GM10248 (cell line): ENCODE data around the gene COL6A3.
"Not testable (repeated sequence)": the region's sequence is repeated elsewhere in the genome, so short reads cannot be mapped to it uniquely, and the experiment has no call there.

Source experiments
- CTCF ChIA-PET: fragments of 300-600 bp; sonication (Branson Sonifier 250); formaldehyde crosslinking; extraction: SDS; loops from one replicate; lab custom pipeline; 2021; ENCODE audit warnings: antibody characterized with exemption; lab: Yijun Ruan, JAX
- POLR2A ChIA-PET: fragments of 350-650 bp; sonication (Branson Sonifier 250); formaldehyde crosslinking; extraction: SDS; loops from one replicate; lab custom pipeline; 2020; ENCODE audit warnings: antibody characterized with exemption; lab: Yijun Ruan, JAX
- DNase-seq: peaks from one replicate; pipeline ENCODE4 v3.0.0; 2012; ENCODE audit errors: extremely low spot score
- TF ChIP-seq, protein P1 (sequence below): IDR thresholded peaks from 2 replicates; pipeline ENCODE4 v1.5.1; 2012; ENCODE audit warnings: mild to moderate bottlenecking, low read depth; ENCODE audit errors: extremely low read depth, missing control alignments, control extremely low read depth

Gene COL6A3

GRCh38 chr2:237412646-237412987 is 1.3 kb downstream of the COL6A3 start:
- ChIA-PET CTCF (interaction anchor here (1.9 to 4.2 kb wide), 2 partner anchors 8 to 11 kb away, joined by 7 to 28 read pairs; no protein-coding TSS in a partner anchor), POLR2A (no interaction called here)
- TF ChIP-seq, protein P1, sequence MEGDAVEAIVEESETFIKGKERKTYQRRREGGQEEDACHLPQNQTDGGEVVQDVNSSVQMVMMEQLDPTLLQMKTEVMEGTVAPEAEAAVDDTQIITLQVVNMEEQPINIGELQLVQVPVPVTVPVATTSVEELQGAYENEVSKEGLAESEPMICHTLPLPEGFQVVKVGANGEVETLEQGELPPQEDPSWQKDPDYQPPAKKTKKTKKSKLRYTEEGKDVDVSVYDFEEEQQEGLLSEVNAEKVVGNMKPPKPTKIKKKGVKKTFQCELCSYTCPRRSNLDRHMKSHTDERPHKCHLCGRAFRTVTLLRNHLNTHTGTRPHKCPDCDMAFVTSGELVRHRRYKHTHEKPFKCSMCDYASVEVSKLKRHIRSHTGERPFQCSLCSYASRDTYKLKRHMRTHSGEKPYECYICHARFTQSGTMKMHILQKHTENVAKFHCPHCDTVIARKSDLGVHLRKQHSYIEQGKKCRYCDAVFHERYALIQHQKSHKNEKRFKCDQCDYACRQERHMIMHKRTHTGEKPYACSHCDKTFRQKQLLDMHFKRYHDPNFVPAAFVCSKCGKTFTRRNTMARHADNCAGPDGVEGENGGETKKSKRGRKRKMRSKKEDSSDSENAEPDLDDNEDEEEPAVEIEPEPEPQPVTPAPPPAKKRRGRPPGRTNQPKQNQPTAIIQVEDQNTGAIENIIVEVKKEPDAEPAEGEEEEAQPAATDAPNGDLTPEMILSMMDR = no peak
- DNase-seq = no peak

- DNase-seq = no peak
- TF ChIP-seq, protein P1 = no peak
- ChIA-PET POLR2A (no interaction called here), CTCF (interaction anchor here (1.1 to 4.2 kb wide), 3 partner anchors 9 to 258 kb away, joined by 3 to 28 read pairs (median 7); no protein-coding TSS in a partner anchor)
Measured at GRCh38 chr2:237411683-237412423, 2.1 kb downstream of the COL6A3 start.

DNA sequence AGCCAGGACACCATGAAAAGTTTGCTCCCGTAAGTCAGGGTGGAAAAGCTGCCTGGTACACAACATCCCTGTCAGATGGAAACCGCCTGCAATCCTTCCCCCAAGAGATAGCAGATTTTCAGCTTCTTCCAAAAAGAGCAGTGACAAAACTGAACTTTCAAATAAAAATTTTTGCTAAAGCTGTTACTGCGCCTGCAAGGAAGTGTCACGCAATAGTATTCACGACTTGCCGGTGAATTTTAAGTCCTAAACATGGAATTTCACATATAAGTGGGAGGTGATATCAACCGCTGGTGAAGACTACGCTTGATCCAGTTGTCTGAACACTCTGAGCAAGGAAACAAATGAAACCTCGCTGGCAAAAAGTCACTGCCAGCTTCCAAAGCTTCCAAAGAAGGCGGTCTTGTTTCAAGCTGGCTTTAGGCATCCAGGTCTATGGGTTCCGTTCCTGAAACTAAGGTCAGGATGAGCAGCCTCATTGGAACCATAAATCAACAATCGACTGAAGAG is 2.8 kb downstream of the COL6A3 start:
- TF ChIP-seq, protein P1 = no peak
- CTCF ChIA-PET = interaction anchor here (1.1 to 4.2 kb wide), 3 partner anchors 9 to 257 kb away, joined by 3 to 28 read pairs (median 7); no protein-coding TSS in a partner anchor
- POLR2A ChIA-PET = no interaction called here
- no peak for DNase-seq

DNA sequence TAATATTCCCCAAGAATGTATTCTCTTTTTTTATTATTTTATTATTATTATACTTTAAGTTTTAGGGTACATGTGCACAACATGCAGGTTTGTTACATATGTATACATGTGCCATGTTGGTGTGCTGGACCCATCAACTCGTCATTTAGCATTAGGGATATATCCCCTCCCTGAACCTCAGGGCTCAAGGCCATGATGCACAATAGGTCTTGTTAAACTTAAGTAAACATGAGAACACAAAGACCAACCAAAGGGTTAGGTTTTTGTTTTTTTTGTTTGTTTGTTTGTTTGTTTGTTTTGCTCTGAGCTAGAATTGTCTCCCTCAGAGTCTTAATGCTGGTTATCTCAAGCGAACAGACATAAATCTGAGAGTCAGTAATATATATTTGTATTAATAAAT is 4.7 kb downstream of the COL6A3 start:
- POLR2A ChIA-PET, DNase-seq: not testable (repeated sequence)
- CTCF ChIA-PET = interaction anchor here (4.2 kb wide), 1 partner anchor 11 kb away, joined by 28 read pairs; no protein-coding TSS in a partner anchor

DNA sequence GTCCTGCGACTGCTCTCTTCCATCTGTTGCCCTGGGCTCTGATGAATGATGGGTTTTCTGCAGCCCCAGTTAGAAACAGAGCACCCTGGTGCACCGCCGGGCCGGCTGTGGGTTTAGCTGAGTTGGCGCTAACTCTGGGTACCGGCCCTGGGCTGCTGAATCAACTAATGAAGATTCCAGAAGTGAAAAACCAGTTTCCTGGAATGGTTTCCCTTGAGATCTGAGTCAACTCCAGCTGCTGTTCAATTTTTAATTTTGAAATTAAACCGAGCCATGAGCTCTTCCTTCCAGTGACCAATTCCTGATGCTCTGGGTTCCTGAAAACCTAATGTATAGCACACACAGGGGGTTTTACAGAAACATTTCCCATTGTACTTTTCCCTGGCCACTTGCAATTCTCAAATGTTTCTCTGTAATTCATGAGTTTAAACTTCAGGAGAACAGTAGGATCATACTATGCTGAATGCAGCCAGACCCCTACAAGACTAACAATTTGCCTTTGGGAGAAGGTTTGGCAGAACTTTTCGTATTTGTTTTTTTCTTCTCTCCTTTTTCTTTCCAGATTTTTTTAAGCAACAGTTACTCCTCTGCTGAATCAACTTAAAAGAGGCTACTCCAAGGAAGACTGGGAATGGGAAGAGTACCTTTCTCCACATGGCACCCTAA is 5.5 kb downstream of the COL6A3 start:
- TF ChIP-seq, protein P1 = no peak
- POLR2A ChIA-PET = no interaction called here
- no peak for DNase-seq
- CTCF ChIA-PET = interaction anchor here (4.2 kb wide), 1 partner anchor 12 kb away, joined by 28 read pairs; no protein-coding TSS in a partner anchor

DNA sequence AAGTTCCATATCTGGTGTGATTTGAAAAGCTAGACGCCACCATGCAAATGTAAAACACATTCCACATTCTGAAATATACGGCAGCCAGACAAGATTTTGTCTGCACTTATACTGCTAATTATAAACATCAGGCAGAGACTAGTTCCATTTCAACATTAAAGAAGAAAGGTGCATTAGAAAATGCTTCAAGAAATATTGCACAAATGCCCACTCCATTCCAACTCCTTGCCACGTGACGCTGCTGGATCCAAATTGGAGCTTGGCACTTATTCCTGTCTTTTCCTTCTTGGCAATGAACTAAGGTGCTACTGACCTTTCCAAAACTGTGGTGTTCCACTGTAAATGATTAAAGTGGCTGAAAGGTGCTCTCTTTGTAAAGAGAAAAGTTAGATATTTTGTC is 6.3 kb downstream of the COL6A3 start:
- no peak for DNase-seq
- ChIA-PET POLR2A (no interaction called here), CTCF (no interaction called here)
- TF ChIP-seq, protein P1 = no peak
